HG02840 (cell line): ENCODE results near the gene TTR.

Experiments used
- ATAC-seq: cut with Tn5 transposase; IDR thresholded peaks from one replicate; pipeline ENCODE4 v1.9.1; 2021; ENCODE audit warnings: mild to moderate bottlenecking, moderate library complexity, moderate number of reproducible peaks; ENCODE audit not compliant: unreplicated experiment, low FRiP score

TTR gene

DNA sequence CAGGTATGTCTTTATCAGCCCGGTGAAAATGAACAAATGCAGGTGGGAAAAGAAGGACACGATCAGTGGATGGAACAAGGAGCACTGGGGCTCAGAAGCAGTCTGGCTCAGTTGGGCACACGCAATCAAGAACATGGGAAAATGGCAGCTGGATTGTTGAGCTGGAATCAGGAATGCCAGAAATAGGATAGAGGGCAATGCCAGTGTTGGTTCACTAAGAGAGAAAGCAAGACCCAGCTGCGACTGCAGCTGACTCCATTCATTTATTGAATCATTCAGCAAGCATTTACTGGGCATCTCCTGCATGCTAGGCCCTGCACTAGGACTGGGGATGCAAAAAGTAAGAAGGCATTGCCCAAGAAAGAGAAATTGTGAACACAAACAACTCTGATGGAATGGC, 13.6 kb upstream of the TTR start:
- no peak for ATAC-seq

DNA sequence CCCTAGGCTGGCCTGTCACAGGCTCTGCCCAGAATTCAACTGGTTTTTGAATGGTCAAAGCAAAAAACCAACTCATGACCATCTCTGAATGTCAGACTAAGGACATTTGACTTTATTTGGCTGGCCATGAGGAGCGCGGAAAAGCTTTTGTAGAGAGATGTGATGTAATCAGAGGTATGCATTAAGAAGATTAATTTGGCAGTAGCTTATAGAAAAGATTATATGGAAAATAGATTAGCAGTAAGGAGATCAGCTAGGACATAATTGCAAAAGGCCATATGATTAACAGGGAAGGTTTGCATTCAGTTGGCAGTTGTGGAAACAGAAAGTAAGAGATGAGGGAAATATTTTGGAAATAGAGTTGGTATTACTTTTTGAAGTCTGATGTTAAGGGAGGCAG, 12.3 kb upstream of the TTR start:
- no peak for ATAC-seq

DNA sequence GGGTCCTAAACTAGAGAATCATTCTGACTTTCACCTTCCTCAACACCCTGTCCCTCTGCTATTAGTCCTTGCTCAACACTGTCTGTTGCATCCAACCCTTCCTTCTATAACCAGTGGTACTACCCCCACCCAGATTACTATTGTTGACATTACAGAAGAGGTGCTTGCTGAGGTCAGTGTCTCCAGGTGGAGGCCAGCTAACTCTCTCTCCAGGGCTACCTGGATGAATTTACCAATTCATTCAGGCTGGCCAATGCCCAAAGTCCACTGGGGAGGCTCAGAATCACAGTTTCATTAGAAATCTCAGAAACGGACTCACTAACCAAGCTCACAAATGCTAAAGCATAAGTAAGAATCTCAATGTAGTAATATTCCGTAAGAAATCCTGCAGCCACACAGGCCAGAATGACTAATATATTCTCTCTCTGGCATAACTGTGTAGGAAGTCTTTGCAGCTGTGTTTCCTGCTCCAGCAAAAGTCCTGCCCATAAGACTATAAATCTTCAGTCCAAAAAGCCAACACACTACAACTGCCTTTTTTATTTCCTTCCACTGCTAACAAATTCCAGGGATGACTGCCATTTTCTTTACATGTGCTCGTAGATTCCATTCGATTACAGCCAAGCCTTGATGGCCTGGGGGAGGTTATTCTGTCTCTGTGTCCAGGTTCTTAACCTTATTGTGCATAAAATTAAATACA, 10.0 kb upstream of the TTR start:
- ATAC-seq, result no peak

DNA sequence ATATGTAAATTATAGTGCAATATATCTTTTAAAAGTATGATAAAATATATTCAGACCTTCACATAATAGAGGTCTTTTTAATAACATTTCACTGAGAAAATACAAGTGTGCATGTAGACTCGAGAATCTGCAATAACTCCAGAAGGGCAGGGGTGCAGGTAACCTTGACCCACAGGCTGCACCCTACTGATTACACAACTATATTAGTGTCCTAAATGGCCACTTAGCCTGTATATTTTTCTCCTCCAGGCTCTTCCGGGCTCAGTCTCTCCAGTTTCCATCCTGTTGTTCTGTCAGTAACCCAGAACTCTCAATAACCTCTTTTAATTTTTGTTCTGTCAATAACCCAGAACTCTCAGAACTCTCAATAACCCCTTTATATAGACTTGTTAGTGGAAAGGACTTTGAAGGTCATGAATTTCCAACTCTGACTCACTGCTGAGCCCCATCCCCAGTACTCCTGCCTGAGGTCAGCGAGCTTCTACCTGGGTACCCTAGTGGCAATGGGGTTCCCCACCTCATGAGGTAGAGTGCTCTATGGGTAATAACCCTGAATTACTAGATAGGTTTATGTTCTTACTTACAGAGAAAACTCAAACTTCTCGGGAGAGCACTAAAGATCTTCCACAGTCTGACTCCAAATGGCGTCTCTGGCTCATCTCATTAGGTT, 8.4 kb upstream of the TTR start:
- ATAC-seq, result no peak

DNA sequence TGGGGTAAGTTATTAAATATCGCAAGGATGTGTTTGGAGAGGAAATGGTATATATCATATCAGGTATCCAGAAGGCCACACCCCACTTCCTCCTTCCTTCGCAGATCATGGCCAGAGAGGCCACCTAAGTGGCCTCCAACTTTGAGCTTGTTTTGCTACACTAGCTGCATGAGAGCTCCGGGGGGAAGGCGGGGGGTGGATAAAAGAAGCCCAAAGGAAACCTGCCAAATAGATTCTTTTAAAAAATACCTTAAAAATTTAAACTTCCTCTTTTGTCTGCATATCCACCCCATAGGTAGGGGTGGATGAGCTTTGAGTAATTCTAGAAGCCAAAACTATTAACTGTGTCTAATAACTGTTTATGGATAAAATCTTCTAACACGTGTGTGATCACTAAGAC, 5.7 kb upstream of the TTR start:
- ATAC-seq, result no peak

DNA sequence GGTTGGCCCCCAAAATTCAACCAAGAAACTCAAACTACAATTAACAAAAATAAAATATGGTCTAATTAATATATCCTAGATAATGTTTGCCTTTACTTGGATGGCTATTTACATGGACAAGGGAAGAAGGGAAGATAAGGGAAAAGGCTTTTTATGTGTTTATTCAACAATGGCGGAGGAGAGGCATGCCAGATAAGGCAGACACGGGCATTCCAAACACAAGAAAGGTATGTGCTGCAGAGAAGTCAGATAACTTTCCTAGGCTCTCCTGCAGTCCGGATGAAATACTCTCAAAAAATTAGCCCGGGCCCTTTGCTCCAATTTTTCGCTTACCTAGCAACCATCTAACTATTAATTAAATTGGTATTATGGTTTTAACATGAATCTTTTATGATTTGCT, 5.1 kb upstream of the TTR start:
- ATAC-seq, result no peak

DNA sequence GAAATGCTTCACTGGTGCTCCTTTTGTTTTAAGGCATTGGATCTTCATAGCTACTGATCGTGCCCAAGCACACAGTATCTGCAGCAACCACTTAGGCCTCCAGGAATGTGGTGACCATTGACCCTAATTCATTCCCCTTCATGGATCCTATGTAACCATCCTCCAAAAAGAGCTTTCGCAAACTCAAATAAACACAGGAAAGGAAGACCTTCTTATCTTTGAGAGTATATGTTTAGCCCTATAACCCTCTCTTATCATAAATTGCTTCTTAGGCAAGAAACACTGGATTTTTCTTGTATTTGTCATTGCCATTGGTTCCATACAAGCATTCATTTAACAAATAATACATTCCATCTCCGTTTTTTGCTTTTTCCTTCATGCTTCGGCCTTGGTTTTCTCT, 4.1 kb upstream of the TTR start:
- no peak for ATAC-seq

DNA sequence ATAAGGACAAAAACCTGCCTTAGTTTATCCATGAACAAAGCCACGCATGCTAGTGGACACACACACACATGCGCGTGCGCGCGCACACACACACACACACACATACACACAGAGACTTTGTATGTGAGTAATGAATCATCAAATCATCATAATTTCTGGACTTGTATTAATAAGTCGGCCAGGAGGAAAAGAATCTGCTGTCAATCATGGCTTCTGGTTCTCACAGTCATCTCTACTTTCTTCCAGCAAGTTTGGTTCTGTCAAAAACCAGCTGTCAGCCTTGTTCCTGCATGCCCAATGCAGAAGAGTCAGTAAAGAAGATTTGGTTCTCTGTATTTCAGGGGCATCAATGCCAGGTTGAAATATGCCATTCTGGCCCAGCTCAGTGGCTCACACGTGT, 1.1 kb upstream of the TTR start:
- no peak for ATAC-seq

DNA sequence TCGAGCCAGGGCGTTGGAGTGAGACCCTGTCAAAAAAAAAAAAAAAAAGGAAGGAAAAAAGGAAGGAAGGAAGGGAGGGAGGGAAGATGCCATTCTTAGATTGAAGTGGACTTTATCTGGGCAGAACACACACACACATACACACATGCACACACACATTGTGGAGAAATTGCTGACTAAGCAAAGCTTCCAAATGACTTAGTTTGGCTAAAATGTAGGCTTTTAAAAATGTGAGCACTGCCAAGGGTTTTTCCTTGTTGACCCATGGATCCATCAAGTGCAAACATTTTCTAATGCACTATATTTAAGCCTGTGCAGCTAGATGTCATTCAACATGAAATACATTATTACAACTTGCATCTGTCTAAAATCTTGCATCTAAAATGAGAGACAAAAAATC, 564 bp upstream of the TTR start:
- no peak for ATAC-seq

DNA sequence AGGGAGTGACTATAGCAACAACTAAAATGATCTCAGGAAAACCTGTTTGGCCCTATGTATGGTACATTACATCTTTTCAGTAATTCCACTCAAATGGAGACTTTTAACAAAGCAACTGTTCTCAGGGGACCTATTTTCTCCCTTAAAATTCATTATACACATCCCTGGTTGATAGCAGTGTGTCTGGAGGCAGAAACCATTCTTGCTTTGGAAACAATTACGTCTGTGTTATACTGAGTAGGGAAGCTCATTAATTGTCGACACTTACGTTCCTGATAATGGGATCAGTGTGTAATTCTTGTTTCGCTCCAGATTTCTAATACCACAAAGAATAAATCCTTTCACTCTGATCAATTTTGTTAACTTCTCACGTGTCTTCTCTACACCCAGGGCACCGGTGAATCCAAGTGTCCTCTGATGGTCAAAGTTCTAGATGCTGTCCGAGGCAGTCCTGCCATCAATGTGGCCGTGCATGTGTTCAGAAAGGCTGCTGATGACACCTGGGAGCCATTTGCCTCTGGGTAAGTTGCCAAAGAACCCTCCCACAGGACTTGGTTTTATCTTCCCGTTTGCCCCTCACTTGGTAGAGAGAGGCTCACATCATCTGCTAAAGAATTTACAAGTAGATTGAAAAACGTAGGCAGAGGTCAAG, 955 bp downstream of the TTR start:
- no peak for ATAC-seq

DNA sequence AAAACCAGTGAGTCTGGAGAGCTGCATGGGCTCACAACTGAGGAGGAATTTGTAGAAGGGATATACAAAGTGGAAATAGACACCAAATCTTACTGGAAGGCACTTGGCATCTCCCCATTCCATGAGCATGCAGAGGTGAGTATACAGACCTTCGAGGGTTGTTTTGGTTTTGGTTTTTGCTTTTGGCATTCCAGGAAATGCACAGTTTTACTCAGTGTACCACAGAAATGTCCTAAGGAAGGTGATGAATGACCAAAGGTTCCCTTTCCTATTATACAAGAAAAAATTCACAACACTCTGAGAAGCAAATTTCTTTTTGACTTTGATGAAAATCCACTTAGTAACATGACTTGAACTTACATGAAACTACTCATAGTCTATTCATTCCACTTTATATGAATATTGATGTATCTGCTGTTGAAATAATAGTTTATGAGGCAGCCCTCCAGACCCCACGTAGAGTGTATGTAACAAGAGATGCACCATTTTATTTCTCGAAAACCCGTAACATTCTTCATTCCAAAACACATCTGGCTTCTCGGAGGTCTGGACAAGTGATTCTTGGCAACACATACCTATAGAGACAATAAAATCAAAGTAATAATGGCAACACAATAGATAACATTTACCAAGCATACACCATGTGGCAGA, 3.6 kb downstream of the TTR start:
- ATAC-seq, result no peak

DNA sequence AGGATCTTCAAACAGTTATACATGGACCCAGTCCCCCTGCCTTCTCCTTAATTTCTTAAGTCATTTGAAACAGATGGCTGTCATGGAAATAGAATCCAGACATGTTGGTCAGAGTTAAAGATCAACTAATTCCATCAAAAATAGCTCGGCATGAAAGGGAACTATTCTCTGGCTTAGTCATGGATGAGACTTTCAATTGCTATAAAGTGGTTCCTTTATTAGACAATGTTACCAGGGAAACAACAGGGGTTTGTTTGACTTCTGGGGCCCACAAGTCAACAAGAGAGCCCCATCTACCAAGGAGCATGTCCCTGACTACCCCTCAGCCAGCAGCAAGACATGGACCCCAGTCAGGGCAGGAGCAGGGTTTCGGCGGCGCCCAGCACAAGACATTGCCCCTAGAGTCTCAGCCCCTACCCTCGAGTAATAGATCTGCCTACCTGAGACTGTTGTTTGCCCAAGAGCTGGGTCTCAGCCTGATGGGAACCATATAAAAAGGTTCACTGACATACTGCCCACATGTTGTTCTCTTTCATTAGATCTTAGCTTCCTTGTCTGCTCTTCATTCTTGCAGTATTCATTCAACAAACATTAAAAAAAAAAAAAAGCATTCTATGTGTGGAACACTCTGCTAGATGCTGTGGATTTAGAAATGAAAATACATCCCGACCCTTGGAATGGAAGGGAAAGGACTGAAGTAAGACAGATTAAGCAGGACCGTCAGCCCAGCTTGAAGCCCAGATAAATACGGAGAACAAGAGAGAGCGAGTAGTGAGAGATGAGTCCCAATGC, 4.6 kb downstream of the TTR start:
- ATAC-seq, result no peak

DNA sequence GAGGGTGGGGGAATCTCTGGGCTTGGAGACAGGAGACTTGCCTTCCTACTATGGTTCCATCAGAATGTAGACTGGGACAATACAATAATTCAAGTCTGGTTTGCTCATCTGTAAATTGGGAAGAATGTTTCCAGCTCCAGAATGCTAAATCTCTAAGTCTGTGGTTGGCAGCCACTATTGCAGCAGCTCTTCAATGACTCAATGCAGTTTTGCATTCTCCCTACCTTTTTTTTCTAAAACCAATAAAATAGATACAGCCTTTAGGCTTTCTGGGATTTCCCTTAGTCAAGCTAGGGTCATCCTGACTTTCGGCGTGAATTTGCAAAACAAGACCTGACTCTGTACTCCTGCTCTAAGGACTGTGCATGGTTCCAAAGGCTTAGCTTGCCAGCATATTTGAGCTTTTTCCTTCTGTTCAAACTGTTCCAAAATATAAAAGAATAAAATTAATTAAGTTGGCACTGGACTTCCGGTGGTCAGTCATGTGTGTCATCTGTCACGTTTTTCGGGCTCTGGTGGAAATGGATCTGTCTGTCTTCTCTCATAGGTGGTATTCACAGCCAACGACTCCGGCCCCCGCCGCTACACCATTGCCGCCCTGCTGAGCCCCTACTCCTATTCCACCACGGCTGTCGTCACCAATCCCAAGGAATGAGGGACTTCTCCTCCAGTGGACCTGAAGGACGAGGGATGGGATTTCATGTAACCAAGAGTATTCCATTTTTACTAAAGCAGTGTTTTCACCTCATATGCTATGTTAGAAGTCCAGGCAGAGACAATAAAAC, 6.5 kb downstream of the TTR start:
- ATAC-seq, result no peak

DNA sequence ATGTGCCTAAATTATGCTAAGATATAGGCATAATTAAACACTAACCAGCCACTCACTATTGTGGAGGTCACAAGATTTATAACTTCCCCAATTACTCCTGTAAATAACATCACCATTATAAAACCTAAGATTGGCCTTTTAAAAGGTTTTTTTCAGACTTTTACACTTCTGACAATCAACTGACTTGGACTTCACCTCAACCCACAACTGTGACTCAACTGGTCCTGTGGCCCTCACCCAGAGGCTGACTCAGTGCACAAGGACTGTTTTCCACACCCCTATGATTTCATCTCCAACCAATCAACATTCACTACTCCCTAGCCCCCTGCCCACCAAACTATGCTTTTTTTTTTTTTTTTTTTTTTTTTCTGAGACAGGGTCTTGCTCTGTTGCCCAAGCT, 11.6 kb downstream of the TTR start:
- no peak for ATAC-seq

DNA sequence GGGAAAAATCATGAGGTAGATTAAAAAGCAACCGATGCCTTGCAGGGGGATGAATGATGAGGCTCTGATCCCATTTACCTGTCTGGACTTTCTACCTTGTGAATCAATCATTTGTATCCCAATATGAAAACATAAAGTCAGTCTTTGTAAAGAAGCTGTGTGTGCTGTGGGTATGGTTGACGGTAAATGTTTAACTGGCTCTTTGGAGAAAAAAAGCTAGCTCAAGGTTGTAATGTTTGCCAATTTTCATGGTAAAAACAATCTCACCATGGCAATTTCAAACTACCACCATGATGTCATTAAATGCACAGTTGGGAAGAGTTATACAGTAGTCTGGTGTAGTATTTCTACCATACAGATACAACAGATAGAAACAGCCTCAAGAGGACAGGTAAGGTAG, 14.6 kb downstream of the TTR start:
- no peak for ATAC-seq

DNA sequence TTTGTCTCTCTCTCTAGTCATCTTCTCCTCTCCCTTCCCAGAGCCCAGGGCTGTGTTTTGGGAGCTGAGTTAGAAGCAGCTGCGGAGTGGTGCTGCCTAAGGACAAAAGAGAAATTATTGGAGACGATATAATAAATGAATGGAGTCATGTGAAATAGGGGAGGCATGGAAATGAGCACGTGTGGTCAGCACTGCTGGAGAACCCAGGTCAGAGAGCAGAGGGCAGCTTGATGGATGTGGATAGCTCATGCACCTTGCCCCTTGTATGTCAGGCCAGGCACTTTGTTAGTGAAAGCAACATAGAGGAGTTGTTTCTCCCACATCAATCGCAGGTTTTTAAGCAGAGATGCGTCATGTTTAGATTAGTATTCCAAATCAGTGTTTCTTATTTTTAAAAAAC, 15.7 kb downstream of the TTR start:
- no peak for ATAC-seq

DNA sequence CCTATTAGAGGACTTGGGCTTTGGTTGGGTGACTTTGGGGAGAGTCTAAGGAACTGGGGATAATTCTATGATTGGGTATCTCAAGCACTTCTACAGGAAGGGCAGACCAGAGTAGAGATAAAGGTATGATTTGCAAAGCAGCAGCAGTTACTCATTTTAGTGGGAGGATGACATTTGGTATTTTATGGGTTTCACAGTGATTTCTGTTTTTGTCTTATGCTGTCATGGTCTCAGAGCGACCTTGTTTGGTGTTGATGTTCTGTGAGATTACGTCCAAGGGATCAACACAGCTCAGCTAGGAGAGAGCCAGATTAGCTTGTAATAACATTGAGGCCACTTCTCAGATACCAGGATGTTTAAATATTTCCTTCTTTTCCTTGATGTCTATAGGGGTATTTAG, 18.2 kb downstream of the TTR start:
- no peak for ATAC-seq

DNA sequence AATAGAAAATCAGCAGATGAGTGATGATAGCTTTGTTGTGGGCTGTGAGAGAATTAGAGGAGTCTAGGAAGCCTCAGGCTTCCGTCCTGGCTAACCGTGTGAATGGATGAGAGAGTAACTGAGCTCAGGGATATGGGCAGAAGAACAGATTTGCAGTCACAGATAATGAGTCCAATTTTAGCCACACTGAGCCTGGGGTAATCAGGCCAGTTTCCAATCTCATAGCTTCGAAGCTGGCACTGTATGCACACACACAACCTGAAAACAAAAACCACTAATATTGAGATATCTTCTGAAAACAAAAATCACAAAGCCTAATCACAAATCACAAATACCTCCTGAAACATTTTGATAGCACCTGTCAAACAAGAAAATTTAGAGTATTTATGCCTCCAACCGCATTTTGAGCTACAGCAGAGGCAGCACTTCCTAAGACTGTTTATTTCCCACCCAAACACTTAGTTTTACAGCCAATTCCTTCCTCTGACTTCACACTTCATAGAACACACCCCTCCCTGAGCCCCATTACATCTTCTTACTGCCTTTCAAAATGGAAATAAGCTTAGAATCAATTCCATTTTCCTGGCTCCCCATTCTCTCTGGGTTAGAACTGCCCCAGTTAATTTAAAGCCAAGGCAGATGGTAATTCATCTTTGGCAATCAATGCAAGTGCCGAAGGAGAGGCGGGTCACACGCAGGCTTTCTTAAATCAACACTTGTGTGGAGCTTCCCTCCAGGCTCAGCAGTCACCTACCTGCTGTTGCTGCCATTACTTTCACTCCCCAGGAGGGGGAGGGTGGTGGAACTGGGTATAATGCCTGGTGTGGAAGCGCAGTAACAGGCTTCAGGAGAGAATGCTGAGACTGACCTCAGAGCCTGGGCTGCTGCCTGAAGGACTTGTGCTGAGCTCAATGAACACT, 18.9 kb downstream of the TTR start:
- ATAC-seq, result no peak

DNA sequence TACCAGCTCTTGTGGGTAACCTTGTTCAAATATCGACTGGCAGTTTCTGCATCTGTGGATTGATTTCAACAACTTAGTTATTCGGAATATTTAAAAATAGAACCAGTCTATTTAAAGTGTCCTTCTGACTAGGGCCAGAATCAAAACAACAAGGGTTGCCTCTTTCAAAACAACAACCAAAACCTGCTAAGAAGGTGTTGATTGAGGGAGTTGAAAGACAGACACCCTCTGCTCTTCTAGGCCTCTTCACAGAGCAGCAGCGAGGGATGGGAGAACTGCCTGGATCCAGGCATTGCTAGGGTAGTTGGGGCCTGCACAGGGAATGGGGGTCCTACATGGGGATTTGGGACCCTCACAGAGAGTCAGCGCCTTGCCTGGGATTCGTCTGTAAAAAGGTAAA, 19.8 kb downstream of the TTR start:
- no peak for ATAC-seq
